ENCODE data around the gene PHACTR4. TPM values are rescaled to one million over a fixed set of nuclear protein-coding genes. Genes with fewer than 3 reads are reported as not detected.

Gene PHACTR4
- total and polyA plus RNA-seq, 10 of the 15 experiments (the other 5 are each of a cell fraction or from before 2014, with no cell fraction given): 8.9 to 34.2 (median 12.5) TPM

DNA sequence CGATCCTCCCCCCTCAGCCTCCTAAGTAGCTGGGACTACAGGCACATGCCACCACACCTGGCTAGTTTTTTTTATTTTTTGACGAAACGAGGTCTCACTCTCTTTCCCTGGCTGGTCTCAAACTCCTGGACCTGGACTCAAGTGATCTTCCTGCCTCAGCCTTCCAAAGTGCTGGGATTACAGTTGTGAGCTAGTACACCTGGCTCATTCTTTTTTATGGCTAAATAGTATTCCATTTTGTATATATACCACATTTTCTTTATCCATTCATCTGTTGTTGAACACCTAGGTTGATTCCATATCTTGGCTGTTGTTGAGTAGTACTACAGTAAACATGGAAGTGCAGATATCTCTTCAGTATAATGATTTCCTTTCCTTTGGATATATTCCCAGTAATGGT, 74.0 kb downstream of the PHACTR4 start:
- in situ Hi-C loops (cut with MboI): no loop called here
- ChIA-PET SMC1A (ENCODE audit: uncharacterized antibody, unreplicated experiment) (interaction anchor here (1.2 to 1.4 kb wide), 2 partner anchors 12 to 24 kb away, joined by 3 read pairs; no protein-coding TSS in a partner anchor), POLR2A (interaction anchor here (0.6 kb wide), 1 partner anchor 187 kb away, joined by 7 read pairs; no protein-coding TSS in a partner anchor), CTCF (interaction anchor here (1.1 to 1.7 kb wide), 3 partner anchors 28 to 84 kb away, joined by 3 read pairs; no protein-coding TSS in a partner anchor), RAD21 (ENCODE audit: unreplicated experiment) (no interaction called here)
- 86% methylated on average over 3 of the region's 3 CpGs for WGBS (ENCODE audit: insufficient coverage, insufficient replicate concordance, low lambda C conversion rate, missing lambda C conversion rate)
- no peaks in the 10 kb centered on the region for H3K36me3 ChIP-seq (ENCODE audit: control insufficient read depth in 2 of 2, insufficient read depth in 2 of 2, low read length in 1 of 2)
- no peaks in the 10 kb centered on the region for H3K9me3 ChIP-seq (replicated peaks; ENCODE audit: control insufficient read depth, insufficient read depth, low read length)
- FAIRE-seq (no peak), DNase-seq (ENCODE audit: low read depth, low spot score) (no peak), ATAC-seq (no peak)
- intact Hi-C loops (cut with micrococcal nuclease; ENCODE audit: unreplicated experiment): no loop called here
- peaks cover 4% of the 10 kb centered on the region; the same call in 1 of the 2 replicates for H3K79me2 ChIP-seq (ENCODE audit: control insufficient read depth, insufficient read depth, low read length)
- H4K20me1 ChIP-seq (ENCODE audit: control insufficient read depth, insufficient read depth): no peaks in the 10 kb centered on the region
- H2AFZ ChIP-seq (ENCODE audit: control insufficient read depth, low read depth, low read length): no peak overlapping the region
- peaks cover 4% of the 10 kb centered on the region for H3K4me1 ChIP-seq (ENCODE audit: control insufficient read depth, insufficient read depth, low read length)
- no peak overlapping the region for H3K27ac ChIP-seq (ENCODE audit: control insufficient read depth, insufficient read depth)
- BruUV-seq (replicated peaks): no TSS peak
- H3K9ac ChIP-seq (ENCODE audit: control insufficient read depth, insufficient read depth, low read length): no peak overlapping the region
- TF ChIP-seq RB1 (IDR thresholded peaks at IDR 0.05; ENCODE audit: borderline replicate concordance) (no peak), ZSCAN29 (IDR thresholded peaks at IDR 0.05) (no peak), CREB1 (IDR thresholded peaks at IDR 0.05; ENCODE audit: low read depth) (no peak), MAX (IDR thresholded peaks at IDR 0.05; ENCODE audit: low read depth, low read length) (no peak), MXI1 (IDR thresholded peaks at IDR 0.05; ENCODE audit: low read depth, low read length) (no peak), ESRRA (IDR thresholded peaks at IDR 0.05; ENCODE audit: low read length) (no peak), ZBTB40 (IDR thresholded peaks at IDR 0.05; ENCODE audit: borderline replicate concordance) (no peak), ZBED1 (IDR thresholded peaks at IDR 0.05; ENCODE audit: borderline replicate concordance) (no peak), MEF2B (IDR thresholded peaks at IDR 0.05; ENCODE audit: partially characterized antibody, poor library complexity, severe bottlenecking) (no peak), YY1 (IDR thresholded peaks at IDR 0.05; ENCODE audit: low read depth, low read length) (no peak), RUNX3 (IDR thresholded peaks at IDR 0.05; ENCODE audit: low read length) (no peak), IKZF2 (IDR thresholded peaks at IDR 0.05) (no peak), IKZF1 (conservative IDR thresholded peaks at IDR 0.05) (no peak)
- TF ChIP-seq, protein P1, sequence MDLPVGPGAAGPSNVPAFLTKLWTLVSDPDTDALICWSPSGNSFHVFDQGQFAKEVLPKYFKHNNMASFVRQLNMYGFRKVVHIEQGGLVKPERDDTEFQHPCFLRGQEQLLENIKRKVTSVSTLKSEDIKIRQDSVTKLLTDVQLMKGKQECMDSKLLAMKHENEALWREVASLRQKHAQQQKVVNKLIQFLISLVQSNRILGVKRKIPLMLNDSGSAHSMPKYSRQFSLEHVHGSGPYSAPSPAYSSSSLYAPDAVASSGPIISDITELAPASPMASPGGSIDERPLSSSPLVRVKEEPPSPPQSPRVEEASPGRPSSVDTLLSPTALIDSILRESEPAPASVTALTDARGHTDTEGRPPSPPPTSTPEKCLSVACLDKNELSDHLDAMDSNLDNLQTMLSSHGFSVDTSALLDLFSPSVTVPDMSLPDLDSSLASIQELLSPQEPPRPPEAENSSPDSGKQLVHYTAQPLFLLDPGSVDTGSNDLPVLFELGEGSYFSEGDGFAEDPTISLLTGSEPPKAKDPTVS (IDR thresholded peaks at IDR 0.05; ENCODE audit: low read depth, low read length): no peak
- H3K27me3 ChIP-seq (replicated peaks in 1 of 2; ENCODE audit: control insufficient read depth in 2 of 2, insufficient read depth in 2 of 2, low read length in 1 of 2): no peaks in the 10 kb centered on the region
- no peak overlapping the region for H3K4me2 ChIP-seq (ENCODE audit: control insufficient read depth, insufficient read depth)
- H3K4me3 ChIP-seq: no peak overlapping the region
